GM18861 (cell line): ENCODE results near the gene ANKS3.

ENCODE experiments used
- ATAC-seq: cut with Tn5 transposase; IDR thresholded peaks from one replicate; pipeline ENCODE4 v1.9.1; 2021; ENCODE audit not compliant: unreplicated experiment

The ANKS3 gene

DNA sequence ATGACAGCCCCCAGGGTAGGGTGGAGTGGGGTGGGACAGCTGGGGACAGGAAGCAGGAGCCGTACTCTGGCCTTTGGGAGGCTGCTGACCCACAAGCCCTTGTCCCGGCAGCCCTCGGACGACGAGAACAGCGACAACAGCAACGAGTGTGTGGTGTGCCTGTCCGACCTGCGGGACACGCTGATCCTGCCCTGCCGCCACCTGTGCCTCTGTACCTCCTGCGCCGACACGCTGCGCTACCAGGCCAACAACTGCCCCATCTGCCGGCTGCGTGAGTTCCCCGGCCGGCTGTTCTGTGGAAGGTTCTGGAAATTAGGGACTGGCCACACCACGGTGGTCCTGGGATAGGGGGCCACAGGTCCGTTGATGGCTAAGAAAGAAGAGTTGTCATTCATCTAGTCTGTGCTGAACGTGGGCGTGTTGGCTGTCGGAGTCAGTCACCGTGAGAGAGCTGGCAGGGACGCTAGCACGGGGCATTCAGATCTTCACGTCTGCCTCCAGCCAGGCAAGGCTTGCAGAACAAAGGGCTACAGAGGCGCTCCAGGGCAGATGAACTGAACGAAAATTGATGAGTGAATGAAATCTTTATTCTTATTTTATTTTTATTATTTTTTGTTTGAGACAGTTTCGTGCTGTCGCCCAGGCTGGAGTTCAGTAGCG lies 60.6 kb downstream of the ANKS3 start:
- no peak for ATAC-seq

DNA sequence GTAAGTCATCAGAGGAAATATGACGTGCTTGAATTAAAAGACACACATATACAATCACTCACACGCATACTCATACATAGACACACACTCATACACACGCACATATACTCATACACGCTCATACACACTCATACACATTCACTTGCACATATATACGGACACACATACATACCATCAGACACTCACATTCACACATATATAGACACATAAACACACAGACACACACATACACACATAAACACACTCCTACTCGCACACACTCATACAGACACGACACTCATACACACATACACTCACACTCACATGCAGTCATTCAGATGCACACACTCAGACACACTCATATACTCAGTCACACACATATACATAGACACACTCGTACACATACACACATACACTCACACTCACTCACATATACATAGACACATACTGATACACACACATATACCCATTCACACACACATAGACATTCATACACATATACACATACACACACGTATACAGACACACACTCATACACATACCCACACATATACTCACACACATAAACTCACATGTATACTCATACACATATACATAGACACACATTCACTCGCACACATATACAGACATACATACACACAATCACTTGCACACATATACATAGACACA lies 65.6 kb downstream of the ANKS3 start:
- no peak for ATAC-seq

- no peak for ATAC-seq
Measured at GRCh38 chr16:4667203-4667963, 66.7 kb downstream of the ANKS3 start.

DNA sequence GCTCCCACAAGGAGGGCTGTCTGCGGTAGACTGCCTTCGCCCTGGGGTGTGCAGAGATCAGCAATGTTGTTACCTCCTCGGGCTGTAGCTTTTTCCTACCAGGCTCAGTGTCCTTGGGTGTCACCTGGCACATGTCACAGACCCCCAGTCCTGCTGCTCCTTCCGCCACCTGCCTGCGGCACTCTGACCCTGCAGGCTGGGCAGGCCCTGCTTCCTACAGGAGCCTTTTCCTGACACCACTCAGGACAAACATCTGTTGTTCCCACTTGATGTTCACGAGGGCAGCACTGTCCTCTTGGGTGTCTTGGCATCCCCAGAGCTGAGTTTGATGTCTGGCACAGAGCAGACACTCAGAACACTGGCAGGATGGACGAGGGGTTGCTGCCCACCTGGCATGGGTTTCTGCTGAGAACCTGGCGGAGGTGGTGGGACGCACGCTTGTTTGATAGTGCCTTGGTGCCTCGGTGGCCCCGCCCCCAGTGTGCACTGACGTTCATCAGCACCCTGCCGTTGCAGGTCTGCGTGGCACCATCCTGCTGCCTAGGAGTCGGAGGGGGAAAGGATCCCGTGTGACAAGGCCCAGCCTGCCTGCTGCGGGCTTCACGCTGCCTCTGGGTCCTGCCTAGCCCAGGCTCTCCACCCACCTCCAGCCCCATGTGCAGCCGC lies 67.4 kb downstream of the ANKS3 start:
- ATAC-seq = no peak

- no peak for ATAC-seq
Measured at GRCh38 chr16:4664538-4665418, 69.3 kb downstream of the ANKS3 start.

GRCh38 chr16:4663777-4664465 lies 70.2 kb downstream of the ANKS3 start:
- ATAC-seq = no peak

- no peak for ATAC-seq
Measured at GRCh38 chr16:4663465-4663776, 70.7 kb downstream of the ANKS3 start.

GRCh38 chr16:4661661-4662060 lies 72.4 kb downstream of the ANKS3 start:
- no peak for ATAC-seq

DNA sequence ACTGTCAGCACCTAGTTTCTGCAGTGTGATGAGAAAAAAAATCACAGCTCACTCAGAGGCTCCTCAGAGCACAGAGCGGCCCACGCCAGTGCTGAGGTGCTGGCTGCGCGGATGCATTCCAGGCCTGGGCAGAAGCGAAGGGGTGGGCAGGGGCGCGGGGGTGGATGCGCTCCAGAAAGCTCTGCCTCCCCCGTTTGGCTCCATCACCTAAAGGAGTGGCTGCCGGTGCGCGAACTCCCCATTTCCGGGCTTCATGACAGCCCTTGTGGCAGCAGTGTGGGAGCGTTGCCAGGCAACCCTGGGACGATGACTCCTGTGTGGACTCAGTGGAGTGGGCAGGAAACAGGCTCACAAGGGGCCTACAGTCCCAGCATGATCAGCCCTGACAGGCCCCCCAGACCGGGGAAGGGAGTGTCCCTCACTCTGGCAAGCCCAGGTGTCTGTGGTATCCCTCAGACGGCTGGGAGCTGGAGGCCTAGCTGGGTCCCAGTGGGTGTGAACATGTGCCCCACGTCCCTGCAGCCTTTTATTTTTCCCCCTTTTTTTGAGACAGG lies 73.5 kb downstream of the ANKS3 start:
- ATAC-seq = no peak

DNA sequence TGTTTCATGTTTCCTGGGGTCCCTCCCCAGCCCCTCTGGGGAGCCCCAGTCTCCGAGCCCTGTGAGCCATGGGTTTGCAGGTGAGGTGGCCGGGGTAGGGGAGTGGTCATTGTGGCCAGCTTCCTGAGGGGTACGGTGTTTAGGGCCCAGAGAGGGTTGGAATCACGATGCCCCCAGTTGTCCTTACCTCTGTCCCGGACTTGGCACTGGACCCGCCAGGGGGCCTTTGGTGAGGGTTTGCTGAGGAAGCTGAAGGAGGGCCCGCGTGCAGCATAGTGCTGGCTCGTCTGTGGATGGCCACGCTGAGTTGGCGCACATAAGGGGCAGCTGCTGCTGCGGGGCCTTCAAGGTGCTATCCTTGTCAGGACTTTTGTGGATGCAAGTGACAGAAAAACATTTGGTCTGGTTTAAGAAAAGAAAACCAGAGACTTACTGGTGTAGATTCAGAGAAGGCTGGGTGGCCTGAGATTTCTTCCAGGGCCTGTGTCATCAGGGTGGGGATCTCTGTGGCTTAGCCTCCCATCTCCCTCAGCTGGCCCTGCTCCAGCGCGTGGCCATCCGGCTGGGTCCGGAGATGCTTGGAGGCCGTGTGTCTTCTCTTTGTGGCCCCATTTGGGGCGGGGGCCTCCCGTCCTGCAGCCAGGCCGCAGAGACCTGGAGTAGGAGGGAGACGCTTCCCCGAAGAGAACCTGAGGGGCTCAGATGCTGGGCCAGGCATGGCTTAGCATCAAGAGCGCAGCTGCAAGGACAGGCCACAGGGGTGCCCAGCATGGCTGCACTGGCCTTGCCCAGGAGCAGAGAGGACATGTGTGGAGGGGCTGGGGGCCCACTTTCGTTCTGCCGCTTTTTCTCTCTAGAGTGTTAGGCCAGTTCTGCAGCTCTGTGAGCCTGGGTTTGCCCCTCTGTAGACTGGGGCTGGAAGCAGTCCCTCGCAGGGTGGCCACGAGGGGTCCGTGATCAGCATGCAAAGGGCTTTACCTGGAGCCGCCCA lies 74.4 kb downstream of the ANKS3 start:
- no peak for ATAC-seq

DNA sequence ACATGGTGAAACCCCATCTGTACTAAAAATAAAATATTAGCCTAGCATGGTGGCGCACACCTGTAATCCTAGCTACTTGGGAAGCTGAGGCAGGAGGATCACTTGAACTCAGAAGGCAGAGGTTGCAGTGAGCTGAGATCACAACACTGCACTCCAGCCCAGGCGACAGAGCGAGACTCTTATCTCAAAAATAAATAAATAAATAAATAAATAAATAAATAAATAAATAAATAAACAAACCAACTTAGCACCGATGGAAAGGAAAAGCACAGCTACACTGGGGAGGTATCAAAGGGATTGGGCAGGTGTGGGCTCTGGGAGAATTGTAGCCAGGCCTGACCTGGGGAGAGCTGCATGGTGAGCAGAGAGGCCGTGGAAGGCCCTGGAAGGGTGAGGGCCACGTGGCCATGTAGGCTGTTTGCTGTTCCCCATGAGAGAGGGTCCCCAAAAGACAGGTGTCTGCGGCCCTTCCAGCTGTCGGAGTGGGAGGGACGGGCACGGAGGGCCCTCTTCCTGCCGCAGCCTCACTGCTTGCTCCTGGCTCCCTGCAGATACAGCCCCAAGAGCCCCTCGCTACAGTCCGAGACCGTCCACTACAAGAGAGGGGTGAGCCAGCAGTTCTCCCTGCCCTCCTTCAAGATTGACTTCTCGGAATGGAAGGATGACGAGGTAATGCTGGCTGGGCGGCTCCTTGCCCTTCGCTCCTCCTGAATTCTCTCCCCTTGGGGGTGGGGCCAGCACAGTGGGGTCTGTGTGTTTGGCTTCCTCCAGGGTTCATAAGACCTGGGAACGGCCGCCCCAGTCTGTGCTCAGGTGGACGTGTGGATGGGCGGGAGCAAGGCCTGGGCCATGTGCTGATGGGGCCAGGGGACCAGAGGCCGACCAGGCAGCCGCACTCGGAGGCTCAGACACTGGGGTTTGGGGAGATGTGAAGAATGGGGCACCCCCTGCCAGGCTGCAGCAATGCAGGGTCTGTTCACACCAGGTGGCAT lies 77.1 kb downstream of the ANKS3 start:
- no peak for ATAC-seq

- no peak for ATAC-seq
Measured at GRCh38 chr16:4656221-4656620, 77.8 kb downstream of the ANKS3 start.

DNA sequence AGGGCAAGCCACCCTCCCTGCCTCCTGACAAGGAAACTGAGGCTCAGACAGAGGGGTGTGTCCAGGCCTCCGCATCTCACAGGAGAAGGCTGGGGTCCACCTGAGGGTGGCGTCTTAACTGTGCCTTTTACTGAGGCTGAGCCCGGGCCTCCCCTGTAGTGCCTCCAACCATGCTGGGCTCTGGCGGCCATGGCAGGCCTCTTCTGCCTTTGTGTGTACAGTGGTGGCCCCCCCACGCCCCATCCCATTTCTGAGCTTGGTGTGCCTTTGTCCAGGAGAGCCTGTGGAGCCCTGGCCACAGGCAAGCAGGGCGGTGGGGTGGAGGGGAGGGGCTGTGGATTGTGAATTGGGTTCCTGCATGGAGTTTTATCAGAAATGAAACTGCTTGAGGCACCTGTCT lies 78.3 kb downstream of the ANKS3 start:
- no peak for ATAC-seq

DNA sequence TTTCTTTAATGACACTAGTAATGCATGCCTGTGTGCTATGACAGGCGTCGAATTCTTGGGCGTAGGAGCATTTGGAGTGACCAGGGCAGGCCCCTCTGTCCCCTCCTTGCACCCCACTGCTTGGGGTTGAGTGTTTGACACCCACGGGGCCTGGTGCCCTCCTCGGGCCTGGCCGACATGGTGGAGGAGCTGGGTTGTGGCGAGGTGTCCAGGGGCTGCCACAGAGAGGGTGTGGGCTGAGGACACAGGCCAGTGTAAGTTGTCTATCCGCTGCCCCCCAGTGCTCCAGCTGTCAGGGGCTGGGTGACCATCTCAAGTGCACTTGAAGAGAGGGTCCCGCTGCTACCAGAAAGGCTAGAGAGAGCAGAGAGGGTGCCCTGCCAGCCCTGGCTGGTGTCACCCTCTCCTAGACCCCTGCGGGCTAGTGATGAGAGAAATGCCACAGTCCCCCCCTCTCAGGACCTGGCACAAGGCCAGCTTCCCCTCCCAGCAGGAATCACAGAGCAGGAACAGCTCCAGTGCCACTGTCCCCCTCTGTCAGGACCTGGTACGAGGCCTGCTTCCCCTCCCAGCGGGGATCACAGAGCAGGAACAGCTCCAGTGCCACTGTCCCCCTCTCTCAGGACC lies 79.0 kb downstream of the ANKS3 start:
- no peak for ATAC-seq

- no peak for ATAC-seq
Measured at GRCh38 chr16:4654011-4654963, 79.8 kb downstream of the ANKS3 start.

DNA sequence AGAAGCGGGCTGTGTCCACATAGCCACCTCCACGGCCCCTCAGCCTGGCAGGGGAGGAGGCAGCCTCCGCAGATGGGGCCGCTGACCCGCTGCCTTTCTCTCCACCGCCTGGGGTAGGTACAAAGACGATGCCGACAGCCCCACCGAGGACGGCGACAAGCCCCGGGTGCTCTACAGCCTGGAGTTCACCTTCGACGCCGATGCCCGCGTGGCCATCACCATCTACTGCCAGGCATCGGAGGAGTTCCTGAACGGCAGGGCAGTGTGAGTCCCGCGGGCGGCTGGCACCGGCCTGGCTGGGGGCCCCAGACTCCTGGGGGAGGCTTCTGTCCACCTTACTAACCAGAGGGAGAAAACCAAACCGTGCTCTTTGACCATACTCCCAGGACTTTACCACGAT lies 81.5 kb downstream of the ANKS3 start:
- no peak for ATAC-seq
